GM19438 (cell line): ENCODE results near the gene BOD1.
"Not testable (repeated sequence)": the region's sequence is repeated elsewhere in the genome, so short reads cannot be mapped to it uniquely, and the experiment has no call there.

ENCODE experiments used
- ATAC-seq: cut with Tn5 transposase; IDR thresholded peaks from one replicate; pipeline ENCODE4 v1.9.1; 2021; ENCODE audit warnings: low read depth; ENCODE audit not compliant: unreplicated experiment

The BOD1 gene

DNA sequence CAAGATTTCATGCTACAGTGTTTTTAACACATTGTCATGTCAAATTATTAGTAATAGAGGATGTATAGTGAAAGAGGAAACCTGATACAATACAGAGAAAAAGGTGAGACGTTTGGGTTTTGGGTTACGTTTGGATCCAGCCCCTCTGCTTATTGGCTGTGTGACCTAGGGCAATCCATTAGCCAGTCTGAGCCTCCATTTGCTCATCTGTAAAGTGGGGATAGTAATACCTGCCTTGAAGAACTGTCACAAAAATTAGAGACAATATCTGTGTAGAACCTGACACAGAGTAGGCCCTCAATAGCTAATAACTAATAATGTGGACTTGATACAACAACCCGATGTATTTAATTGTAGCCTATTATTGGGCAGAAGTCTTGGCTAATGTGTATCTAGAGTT, 4.3 kb upstream of the BOD1 start:
- ATAC-seq = no peak

DNA sequence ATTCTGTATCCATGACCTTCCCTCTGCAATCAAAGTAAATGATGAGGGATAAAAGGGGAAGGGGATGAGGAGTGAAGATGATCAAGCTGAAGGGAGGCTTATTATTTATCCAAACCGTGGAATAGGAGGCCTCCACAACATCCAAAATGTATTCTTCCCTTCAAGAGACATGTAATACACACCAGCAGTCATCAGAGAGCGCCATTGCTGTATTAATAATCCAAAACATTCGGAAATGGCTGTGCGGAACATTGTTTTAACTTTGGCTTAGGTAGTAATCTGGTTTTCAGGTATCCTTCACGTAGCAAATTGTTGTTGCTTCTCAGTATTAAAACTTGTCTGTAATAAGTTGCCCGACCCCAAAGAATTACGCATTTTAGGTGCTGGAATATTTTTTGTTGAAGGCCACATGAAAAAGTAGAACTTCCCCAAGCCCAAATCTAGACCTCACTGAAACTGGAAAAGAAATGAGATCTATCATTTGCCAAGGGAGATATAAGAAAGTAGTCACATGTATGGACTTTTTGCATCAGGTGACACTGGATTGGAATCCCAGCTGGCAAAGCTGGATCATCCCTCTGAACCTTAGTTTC, 2.6 kb upstream of the BOD1 start:
- ATAC-seq = no peak

DNA sequence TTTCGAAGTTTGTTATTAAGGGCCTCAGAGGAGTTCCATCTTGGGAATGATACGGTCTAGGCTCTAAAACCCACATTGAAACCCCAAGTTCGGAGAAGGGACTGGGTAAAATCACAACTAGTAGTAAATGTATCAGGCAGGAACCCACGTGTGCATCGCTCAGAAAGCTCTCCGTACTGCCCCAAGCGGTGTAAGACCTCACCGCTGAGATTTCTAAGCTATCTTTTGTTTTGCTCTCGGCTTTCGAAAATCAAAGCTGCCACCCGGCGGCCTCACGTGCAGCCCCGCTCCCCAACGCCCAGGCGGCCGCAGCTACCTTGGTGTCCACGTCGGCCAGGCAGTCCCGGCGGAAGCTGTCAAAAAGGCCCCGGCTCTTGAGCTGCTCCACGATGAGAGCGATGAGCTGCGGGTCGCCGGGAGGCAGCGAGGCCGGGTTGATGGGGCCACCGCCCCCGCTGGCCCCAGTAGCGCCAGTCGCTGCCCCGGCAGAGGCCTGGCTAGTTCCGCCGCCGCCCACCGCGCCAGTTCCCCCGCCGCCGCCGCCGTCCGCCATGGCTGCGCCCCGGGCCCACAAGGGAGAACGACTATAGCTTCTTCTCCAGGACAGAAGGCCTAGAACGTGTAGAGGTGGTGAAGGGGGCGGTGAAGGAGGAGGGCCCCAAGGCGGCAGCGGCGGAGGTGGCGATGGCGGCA, 420 bp downstream of the BOD1 start:
- ATAC-seq = peak; percentile 55

DNA sequence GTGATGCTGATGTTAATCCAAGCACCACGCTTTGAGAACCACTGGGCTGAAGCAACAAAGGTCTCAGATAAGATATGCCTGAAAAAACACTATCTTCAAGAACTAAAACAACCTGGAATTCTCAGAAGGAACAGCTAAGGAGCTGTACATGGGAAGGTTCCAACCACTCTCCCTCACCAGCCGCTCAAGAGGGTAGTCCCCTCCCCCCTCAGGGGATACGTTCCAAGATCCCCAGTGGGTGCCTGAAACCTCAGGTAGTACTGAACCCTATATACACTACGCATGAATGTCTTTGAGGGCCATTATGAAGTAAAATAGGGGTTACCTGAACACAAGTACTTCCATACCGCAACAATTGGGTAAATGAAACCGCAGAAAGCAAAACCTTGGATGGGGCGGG, 1.9 kb downstream of the BOD1 start:
- ATAC-seq = no peak

DNA sequence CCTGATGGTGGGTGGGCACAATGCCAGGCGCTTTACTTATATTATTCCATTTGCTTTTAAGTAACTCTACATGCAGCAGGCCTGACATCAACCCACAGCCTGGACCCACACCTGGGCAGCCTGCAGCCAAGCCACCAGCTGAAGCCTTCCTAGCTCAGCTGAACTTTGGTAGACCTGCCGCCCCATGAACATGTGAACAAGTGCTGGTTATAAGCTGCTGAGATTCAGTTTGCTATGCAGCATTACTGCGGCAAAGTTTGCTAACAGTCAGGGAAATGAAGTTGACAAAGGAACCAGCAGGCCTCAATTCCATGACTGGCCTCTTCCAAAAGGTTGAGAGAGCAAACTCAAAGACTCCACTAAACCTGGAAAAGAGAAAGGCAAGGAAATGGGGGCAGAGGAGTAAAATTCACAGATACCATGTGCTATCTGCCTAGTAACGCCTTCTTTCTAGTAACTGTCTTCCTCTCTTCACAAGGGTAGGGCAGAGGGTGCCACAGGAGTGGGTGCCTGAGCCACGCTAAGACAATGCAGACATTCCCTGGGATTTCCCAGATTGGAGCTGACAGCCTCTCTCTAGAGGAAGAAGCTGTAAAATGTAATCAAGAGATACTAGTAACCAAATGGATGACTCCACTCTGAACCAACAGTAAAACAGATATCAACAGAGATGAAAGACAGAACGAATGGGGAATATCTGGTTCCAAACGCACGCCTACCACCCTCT, 2.9 kb downstream of the BOD1 start:
- ATAC-seq = no peak

DNA sequence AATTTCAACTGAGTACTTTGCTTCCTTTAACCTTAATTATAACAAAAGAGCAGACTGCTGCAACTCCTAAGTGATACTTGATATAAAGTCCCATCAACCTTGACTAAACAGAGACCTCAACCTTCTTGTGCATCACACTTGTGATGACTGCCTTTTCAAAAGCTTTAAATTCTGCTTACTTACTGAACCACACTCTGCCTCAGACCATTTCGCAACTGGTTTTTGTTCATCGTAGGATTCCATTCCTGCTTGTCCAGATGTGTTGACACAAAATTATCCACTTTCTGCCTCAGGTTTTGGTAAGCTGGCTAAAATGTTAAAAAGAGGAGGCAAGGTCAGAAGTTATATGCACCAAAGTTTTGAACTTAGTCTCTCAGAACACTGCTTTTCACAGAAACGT, 3.5 kb downstream of the BOD1 start:
- ATAC-seq = no peak

DNA sequence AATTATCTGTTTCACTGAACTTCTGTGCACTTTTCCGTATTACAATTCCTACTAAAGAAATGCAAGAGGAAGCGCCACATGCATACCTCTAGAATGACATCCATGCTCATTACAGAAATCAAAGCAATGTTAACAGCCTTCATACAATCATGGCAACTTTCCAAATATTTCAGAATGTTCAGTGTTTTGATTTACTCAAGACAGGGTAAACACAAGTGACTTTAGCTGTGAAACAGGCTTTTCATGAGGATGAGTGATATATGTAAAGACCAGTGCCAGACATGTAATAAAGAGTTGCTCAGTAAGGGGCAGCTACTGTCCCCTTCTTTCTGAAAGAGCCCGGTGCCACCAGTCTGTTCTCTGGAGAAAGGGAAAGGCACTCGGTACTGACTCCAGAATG, 4.7 kb downstream of the BOD1 start:
- ATAC-seq = no peak

DNA sequence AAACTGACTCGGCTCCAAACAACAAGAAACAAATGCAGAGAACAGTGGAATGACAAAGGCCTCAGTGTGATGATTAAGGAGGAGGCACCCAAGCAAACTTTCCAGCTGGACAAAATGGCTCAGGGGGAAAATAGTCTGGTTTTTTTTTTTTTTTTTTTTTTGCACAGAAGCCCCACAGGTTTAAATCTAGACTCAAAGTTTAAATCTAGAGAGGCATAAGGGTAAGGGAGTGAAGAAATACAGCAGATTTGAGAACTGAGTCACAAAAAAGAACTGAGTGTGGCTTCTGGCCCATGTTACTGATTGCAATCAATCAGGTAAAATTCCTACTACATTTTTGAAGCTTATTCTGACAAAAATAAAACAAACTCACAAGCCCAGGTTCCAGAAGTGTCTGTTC, 12.3 kb downstream of the BOD1 start:
- no peak for ATAC-seq

DNA sequence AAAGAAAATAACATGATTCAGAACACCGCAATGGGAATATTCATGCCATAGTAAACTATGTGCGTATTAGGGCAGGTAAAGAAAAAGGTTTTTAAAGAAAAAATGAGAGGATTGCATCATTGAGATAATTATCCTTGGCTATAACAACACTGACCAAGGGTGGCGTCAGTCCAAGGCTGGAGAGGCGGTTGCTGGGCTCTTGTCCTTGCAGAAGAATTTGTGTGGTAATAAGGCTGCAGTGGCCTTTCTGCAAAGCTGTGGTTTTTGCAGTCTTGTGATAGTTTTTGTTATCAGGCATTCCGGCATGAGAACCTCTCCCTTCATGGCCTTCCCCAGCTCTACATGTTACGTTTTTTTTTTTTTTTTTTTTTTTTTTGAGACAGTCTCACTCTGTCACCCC, 14.0 kb downstream of the BOD1 start:
- no peak for ATAC-seq

DNA sequence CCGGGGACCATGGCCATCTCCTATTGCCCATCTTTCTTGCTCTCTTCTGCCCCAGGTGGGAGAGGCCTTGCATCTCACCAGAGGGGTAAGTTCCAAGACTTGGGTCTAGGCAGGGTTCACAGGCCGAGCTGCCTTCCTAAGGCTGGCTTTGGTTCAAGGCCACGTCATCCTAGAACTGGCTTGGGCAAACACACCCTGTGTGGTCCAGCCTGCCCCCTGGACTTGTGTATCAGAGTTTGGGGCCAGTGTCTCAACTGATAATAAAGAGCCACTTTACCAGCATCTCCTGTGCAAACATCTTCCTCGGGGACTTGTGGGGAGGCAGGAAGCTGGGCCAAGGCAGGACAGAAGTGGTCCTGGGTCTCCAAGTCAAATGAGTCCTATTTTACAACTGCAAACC, 17.8 kb downstream of the BOD1 start:
- no peak for ATAC-seq

DNA sequence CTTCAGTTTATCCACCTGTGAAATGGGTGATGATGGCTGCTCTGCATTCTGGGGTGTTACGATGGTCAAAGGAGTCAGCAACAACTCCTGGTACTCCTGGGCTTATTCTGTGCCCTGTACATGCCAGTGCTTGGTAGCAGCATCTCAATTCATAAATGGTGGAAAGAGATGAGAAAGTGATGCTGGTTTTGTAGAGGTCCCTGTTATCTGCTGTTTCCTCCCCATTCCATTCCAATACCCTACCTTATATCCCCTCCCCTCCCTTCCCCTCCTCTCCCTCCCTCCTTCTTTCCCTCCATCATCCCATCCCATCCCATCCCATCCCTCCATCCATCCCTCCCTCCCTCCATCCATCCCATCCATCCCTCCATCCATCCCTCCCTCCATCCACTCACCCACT, 19.1 kb downstream of the BOD1 start:
- no peak for ATAC-seq

DNA sequence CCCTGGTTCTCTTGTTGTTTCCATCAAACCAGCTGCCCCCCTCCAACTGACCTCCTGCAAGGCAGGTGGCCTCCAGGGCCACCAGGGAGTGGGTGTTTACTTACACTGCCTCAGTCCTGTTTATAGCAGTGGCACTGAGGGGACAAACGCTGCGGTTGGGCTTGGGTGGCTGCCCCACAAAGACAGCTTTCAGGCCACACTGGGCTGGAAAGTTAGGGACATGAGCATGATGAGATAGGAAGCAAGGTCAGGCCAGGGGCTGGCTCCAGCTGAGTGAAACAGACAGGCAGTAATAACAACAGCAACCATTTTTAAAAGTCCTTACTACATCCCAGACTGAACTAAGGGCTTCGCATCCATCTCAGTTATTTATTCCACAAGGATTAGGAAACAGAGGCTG, 20.6 kb downstream of the BOD1 start:
- ATAC-seq = no peak

DNA sequence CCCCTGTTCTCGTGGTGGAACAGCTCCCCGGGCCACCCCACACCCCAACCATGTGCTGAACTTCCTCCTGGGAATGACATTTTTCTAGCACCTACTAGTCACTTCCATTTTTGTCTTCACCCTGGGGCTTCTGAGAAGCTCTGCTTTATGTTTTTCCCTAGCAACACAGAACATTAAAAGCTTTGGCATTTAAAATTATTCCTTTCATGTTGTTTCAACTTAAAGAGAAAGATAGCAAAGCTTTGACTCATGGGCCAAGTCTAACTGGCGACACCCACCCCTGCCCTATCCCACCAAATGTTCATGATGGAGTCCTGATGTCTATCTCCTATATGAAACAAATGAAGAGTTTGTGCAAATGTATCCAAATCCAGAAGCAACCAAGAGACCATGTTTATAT, 22.4 kb downstream of the BOD1 start:
- ATAC-seq = no peak

DNA sequence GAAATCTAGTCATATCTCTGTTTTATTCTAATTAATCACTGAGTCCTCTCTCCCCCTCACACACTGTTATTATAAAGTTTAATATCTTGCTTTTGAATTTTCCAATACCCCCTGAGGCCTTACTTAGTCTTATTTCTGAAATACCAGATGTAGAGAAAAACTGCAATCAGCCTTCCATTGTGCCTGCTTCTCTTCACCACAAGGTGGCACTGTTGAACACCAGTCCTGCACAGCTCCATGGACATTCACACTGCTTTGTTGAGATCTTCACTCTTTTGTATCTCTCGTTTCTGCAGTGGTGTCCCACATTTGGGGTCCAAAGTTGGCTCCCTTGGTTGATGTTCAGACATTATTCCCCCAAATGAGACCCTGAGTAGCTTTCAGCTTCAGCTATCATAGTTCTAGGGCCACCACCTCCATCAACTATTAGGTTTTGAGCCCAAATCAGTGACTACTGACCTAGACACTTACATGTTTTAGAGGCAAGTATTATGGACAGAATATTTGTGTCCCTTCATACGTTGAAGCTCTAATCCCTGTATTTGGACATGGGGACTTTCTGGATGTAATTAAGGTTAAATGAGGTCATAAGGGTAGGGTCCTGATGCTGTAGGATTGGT, 24.3 kb downstream of the BOD1 start:
- ATAC-seq = no peak

DNA sequence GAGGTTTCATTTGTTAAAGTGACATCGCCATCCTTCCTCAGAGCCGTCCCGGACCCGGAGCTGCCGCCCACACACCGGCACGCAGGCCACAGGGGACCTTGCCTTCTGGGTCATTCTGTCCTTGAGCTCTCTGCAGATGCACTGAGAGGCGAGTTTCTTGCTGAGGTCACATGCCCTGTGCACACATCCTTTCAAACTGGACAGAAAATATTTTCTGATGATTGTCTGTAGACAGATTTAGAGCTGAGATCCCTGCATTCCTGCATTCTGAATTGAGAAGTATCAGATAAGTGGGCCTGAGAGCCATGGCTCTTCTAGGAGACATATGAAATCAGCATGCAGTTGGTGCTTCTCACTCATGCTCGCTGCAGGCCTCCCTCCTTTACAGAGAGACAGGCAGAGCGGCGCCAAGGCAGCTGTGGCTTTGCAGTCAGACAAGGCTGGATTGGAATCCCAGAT, 25.4 kb downstream of the BOD1 start:
- no peak for ATAC-seq

DNA sequence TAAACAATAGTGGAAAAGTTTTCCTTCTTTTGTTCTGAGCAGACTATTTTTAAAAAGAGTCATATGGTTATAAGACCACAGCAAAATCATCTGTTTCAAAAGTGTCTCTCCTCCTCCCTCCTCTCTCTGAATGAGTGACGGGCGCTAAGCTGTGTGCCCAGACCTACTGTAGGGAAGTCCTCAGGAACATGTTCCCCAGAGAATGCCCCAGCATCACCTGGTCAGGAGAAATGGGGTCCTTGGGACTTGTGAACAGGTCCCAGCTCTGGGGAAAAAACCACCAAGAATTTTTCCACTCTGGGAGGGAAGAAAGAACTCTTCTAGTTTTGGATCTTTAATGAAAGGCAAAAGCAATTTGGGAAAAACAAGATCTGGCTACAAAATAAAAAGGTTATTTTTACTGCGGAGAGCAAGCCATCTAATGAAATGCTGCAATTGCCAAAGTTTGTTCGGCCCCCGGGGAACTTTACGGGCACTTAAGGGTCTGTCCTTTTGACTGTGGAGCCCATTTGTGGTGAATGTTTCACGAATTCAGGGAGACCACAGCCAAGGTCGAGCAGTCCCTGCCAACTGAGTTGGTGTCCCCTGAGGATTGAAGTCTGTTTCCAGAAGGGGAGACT, 25.9 kb downstream of the BOD1 start:
- ATAC-seq = no peak

DNA sequence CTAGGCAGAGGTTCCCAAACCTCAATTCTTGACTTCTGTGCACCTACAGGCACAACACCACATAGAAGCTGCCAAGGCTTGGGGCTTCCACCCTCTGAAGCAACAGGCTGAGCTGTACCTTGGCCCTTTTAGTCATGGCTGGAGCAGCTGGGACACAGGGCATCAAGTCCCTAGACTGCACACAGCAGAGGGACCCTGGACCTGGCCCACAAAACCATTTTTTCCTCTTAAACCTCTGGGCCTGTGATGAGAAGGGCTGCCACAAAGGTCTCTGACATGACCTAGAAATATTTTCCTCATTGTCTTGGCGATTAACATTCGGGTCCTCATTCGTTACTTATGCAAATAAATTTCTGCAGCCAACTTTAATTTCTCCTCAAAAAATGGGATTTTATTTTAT, 30.3 kb downstream of the BOD1 start:
- ATAC-seq = not testable (repeated sequence)

DNA sequence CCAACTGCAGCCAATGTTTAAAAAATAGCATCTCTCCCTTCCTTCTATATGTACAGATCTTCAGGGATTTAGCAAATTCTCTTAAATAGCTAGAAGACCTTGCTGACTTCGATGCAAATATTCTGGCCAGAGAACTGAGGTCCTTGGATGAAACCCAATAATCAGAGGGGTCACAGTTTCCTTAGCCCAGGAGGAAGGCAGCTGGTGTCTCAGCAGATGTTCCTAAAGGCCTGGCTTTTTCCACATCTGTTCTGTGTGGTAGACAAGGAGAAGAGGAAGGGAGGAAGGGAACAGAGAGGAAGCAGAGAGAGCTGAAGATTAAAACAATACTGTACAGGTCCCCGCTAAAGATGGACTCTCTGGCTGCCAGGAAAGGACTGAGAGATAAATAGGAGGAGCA, 33.1 kb downstream of the BOD1 start:
- no peak for ATAC-seq

DNA sequence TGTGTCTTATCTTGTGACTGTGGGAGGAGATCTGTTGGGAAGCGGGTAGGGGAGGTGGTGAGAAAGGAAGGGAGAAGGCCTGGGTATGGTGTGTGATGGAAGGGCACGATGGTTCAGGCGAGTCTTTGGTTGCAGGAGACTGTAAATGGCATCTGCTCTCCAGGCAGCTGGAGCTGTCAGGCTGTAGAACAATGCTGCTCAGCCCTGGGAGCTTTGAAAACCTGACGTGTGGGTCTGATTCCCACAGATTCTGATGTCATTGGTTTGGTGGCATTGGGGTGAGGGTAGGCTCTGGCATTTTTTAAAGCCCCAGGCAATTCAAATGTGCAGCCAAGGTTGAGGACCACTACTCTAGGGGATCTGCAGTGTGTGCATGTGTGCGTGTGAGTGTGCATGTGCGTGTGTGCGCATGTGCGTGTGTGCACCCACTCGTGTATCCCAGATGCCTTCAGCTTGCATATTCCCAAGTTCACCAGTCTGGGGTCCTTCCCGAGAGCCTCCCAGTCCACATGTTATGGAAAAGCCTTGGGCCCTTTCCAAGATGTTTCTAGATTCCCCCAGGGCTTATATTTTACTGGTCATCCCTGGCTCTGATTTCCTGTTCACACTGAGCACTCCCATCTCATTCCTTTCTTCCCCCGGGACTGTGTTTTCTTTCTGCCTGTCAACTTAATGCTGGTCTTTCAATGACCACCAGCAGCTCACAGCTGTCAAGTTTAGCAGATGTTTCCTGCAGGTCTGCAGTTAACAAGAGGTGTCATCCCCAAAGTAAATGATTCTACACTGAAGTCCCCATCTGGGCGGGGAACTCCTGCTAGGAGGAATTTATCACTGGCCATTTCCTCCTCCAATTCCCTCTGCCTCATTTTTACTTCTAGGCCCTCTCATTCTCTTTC, 34.0 kb downstream of the BOD1 start:
- peak; percentile 65 for ATAC-seq
